Measurements from ENCODE around the gene PRAC1.

DNA sequence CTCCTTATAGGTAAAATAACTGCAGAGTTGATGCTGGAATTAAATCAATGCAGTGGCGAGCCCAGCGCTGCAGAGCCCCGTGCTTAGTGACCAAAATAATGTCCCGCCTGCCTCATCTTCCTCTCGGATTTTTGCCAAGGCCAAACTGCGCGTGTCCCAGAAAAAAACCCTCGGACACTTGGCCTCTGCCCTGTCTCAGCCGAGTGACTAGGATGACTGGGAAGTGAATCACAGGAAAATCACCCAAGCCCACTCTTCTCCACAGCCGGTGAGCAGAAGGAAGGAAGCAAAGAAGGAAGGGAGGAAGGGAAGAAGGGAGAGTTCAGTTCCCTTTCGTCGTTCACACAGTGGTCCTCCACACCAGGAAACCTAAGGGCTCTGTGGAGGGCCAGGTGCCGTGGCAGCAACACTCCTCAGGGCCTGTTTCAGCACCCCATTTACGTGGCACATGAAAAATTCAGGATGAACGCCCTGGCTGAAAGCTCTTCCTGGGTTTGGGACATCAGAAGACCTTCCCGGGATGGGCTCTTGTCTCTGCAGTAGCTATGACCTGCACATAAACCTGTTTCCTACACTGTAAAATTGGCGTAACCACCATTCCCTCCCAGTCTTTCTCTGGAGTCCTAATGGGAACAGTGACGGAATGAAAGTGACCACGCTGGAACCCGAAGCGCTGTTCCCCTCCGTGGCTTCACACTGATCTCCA lies 31.6 kb upstream of the PRAC1 start:
- no peak for TF ChIP-seq SMC3 (IDR thresholded peaks at IDR 0.05; ENCODE audit: low read depth, low read length)
- no peak for TF ChIP-seq YY1 (IDR thresholded peaks at IDR 0.05; ENCODE audit: low read depth)
- TF ChIP-seq, protein P1, sequence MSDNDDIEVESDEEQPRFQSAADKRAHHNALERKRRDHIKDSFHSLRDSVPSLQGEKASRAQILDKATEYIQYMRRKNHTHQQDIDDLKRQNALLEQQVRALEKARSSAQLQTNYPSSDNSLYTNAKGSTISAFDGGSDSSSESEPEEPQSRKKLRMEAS (IDR thresholded peaks at IDR 0.05; ENCODE audit: low read depth): no peak
- TF ChIP-seq, protein P2, sequence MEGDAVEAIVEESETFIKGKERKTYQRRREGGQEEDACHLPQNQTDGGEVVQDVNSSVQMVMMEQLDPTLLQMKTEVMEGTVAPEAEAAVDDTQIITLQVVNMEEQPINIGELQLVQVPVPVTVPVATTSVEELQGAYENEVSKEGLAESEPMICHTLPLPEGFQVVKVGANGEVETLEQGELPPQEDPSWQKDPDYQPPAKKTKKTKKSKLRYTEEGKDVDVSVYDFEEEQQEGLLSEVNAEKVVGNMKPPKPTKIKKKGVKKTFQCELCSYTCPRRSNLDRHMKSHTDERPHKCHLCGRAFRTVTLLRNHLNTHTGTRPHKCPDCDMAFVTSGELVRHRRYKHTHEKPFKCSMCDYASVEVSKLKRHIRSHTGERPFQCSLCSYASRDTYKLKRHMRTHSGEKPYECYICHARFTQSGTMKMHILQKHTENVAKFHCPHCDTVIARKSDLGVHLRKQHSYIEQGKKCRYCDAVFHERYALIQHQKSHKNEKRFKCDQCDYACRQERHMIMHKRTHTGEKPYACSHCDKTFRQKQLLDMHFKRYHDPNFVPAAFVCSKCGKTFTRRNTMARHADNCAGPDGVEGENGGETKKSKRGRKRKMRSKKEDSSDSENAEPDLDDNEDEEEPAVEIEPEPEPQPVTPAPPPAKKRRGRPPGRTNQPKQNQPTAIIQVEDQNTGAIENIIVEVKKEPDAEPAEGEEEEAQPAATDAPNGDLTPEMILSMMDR (IDR thresholded peaks at IDR 0.05): no peak
- no peak for TF ChIP-seq EZH2phosphoT487 (IDR thresholded peaks at IDR 0.05; ENCODE audit: borderline replicate concordance, low read depth)
- TF ChIP-seq, protein P3, sequence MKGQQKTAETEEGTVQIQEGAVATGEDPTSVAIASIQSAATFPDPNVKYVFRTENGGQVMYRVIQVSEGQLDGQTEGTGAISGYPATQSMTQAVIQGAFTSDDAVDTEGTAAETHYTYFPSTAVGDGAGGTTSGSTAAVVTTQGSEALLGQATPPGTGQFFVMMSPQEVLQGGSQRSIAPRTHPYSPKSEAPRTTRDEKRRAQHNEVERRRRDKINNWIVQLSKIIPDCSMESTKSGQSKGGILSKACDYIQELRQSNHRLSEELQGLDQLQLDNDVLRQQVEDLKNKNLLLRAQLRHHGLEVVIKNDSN (IDR thresholded peaks at IDR 0.05; ENCODE audit: borderline replicate concordance, low read depth): no peak
- no peak for TF ChIP-seq EP300 (IDR thresholded peaks at IDR 0.05; ENCODE audit: borderline replicate concordance in 1 of 2, low read depth in 1 of 2, low read length in 1 of 2)
- no peak for TF ChIP-seq POLR2AphosphoS5 (IDR thresholded peaks at IDR 0.05; ENCODE audit: low read depth, low read length)
- TF ChIP-seq RFX5 (IDR thresholded peaks at IDR 0.05; ENCODE audit: low read length): no peak
- TF ChIP-seq, protein P4, sequence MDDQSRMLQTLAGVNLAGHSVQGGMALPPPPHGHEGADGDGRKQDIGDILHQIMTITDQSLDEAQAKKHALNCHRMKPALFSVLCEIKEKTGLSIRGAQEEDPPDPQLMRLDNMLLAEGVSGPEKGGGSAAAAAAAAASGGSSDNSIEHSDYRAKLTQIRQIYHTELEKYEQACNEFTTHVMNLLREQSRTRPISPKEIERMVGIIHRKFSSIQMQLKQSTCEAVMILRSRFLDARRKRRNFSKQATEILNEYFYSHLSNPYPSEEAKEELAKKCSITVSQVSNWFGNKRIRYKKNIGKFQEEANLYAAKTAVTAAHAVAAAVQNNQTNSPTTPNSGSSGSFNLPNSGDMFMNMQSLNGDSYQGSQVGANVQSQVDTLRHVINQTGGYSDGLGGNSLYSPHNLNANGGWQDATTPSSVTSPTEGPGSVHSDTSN (IDR thresholded peaks at IDR 0.05): no peak
- no peak for TF ChIP-seq TCF12 (IDR thresholded peaks at IDR 0.05)

All from SK-N-SH (cell line).